Stimulated activated CD8-positive, alpha-beta memory T cell treated with anti-CD3 and anti-CD28 coated beads, Interleukin-7, amount 100 ng/mL, for 24 hours (primary cell): ENCODE results near the gene SRSF4.
"Not testable (repeated sequence)": the region's sequence is repeated elsewhere in the genome, so short reads cannot be mapped to it uniquely, and the experiment has no call there.

Experiments
- DNase-seq: peaks from one replicate; pipeline ENCODE4 v3.0.0-alpha.2; 2020; ENCODE audit warnings: low read depth

The SRSF4 gene

GRCh38 chr1:29162476-29163138 lies 19.1 kb downstream of the SRSF4 start:
- DNase-seq: no peak

- DNase-seq: no peak
Measured at GRCh38 chr1:29162025-29162424, 19.7 kb downstream of the SRSF4 start.

- DNase-seq: no peak
Measured at GRCh38 chr1:29159773-29160172, 21.9 kb downstream of the SRSF4 start.

GRCh38 chr1:29157269-29157601 lies 24.5 kb downstream of the SRSF4 start:
- DNase-seq: no peak

GRCh38 chr1:29156543-29157268 lies 25.0 kb downstream of the SRSF4 start:
- DNase-seq: no peak

- no peak for DNase-seq
Measured at GRCh38 chr1:29152046-29152805, 29.5 kb downstream of the SRSF4 start.

GRCh38 chr1:29150346-29150745 lies 31.4 kb downstream of the SRSF4 start:
- DNase-seq: not testable (repeated sequence)

GRCh38 chr1:29148656-29149491 lies 32.8 kb downstream of the SRSF4 start:
- DNase-seq: no peak

- DNase-seq: no peak
Measured at GRCh38 chr1:29145739-29146437, 35.8 kb downstream of the SRSF4 start.

GRCh38 chr1:29144178-29144577 lies 37.5 kb downstream of the SRSF4 start:
- DNase-seq: no peak

- DNase-seq: no peak
Measured at GRCh38 chr1:29142714-29143113, 39.0 kb downstream of the SRSF4 start.

- DNase-seq: no peak
Measured at GRCh38 chr1:29136391-29136915, 45.2 kb downstream of the SRSF4 start.

GRCh38 chr1:29134695-29135028 lies 47.0 kb downstream of the SRSF4 start:
- DNase-seq: no peak

GRCh38 chr1:29133861-29134694 lies 47.6 kb downstream of the SRSF4 start:
- no peak for DNase-seq

- not testable (repeated sequence) for DNase-seq
Measured at GRCh38 chr1:29131056-29131455, 50.6 kb downstream of the SRSF4 start.

- DNase-seq: no peak
Measured at GRCh38 chr1:29129916-29130315, 51.8 kb downstream of the SRSF4 start.

- no peak for DNase-seq
Measured at GRCh38 chr1:29128739-29129138, 53.0 kb downstream of the SRSF4 start.

GRCh38 chr1:29126198-29126597 lies 55.5 kb downstream of the SRSF4 start:
- no peak for DNase-seq

- no peak for DNase-seq
Measured at GRCh38 chr1:29125788-29126187, 55.9 kb downstream of the SRSF4 start.

- no peak for DNase-seq
Measured at GRCh38 chr1:29125237-29125641, 56.5 kb downstream of the SRSF4 start.
